Gastrocnemius medialis (tissue), 4 donors: Measurements from ENCODE around the gene USP6NL. TPM values are rescaled to one million over a fixed set of nuclear protein-coding genes. Genes with fewer than 3 reads are reported as not detected.

Experiments used
- ATAC-seq, 2 donors: fragments of 150-250 bp; one replicate each; pipeline ENCODE4 v1.9.1; 2016
- DNase-seq, 2 donors: peaks; one replicate each; pipeline ENCODE4 v3.0.0-alpha.2; 2019
- H3K27ac ChIP-seq, 4 donors: fragments of 200-600 bp; sonication (generic); 1 replicate in 1 of 4; 2 replicates in 3 of 4; pipeline ENCODE4 v1.5.1; 2016 to 2018; ENCODE audit warnings: mild to moderate bottlenecking in 2 of 4, moderate library complexity in 1 of 4
- H3K27me3 ChIP-seq, 3 donors: fragments of 200-600 bp; sonication (generic) in 2 of 3; 1 replicate in 1 of 3; 2 replicates in 2 of 3; pipeline versions ENCODE4 v1.5.1 to v1.6.0; 2016 to 2019; ENCODE audit warnings: mild to moderate bottlenecking in 1 of 3, moderate library complexity in 1 of 3
- H3K36me3 ChIP-seq, 2 donors: fragments of 200-600 bp; sonication (generic) in 1 of 2; one replicate each; pipeline ENCODE4 v1.5.1; 2017 to 2018
- H3K4me1 ChIP-seq, 2 donors: fragments of 200-600 bp; sonication (generic) in 1 of 2; one replicate each; pipeline ENCODE4 v1.5.1; 2016 to 2017; ENCODE audit warnings: mild to moderate bottlenecking in 2 of 2
- H3K4me3 ChIP-seq, 4 donors: fragments of 200-600 bp; sonication (generic) in 3 of 4; 1 replicate in 1 of 4; 2 replicates in 3 of 4; pipeline ENCODE4 v1.5.1; 2016 to 2019; ENCODE audit warnings: mild to moderate bottlenecking in 2 of 4
- H3K9me3 ChIP-seq, 3 donors: fragments of 200-600 bp; sonication (generic) in 2 of 3; 1 replicate in 1 of 3; 2 replicates in 2 of 3; pipeline ENCODE4 v1.5.1; 2016 to 2019
- POLR2A ChIP-seq, 2 donors: fragments of 450-650 bp; IDR thresholded peaks; one replicate each; pipeline ENCODE4 v1.6.1; 2017; ENCODE audit warnings: antibody characterized with exemption in 2 of 2, mild to moderate bottlenecking in 2 of 2, moderate library complexity in 2 of 2
- in situ Hi-C, 4 donors: fragments of 200-750 bp; cut with MboI; loops; one replicate each; pipeline versions ENCODE4 v1.15.0 to v1.8.0; 2017; ENCODE audit warnings: low sequenced_read_pairs in 4 of 4
- intact Hi-C: fragments of 100-400 bp; cut with DNase I; formaldehyde crosslinking; loops from one replicate; pipeline ENCODE4 v1.15.1; 2023; ENCODE audit warnings: low total_unique reads
- total RNA-seq, 4 donors: library from RNA; depleted of rRNA; stranded (reverse); fragments of >200 nt; gene quantifications; one replicate each; pipeline versions ENCODE4 v1.1.0 to v1.2.3, GENCODE V29; 2016
- TF ChIP-seq, protein P1 (sequence below), 5 experiments: fragments of 450-650 bp in 3 of 5; fragments of 200-600 bp in 2 of 5; sonication (generic) in 2 of 5; IDR thresholded peaks in 4 of 5; conservative IDR thresholded peaks in 1 of 5; 1 replicate in 4 of 5; 2 replicates in 1 of 5; pipeline ENCODE4 v1.5.1; 2016 to 2019; ENCODE audit warnings: antibody characterized with exemption in 5 of 5, mild to moderate bottlenecking in 3 of 5, moderate library complexity in 3 of 5

Gene USP6NL
- total RNA-seq, 4 donors from 2014 or later = 5.6 to 6.2 (median 5.9) TPM

DNA sequence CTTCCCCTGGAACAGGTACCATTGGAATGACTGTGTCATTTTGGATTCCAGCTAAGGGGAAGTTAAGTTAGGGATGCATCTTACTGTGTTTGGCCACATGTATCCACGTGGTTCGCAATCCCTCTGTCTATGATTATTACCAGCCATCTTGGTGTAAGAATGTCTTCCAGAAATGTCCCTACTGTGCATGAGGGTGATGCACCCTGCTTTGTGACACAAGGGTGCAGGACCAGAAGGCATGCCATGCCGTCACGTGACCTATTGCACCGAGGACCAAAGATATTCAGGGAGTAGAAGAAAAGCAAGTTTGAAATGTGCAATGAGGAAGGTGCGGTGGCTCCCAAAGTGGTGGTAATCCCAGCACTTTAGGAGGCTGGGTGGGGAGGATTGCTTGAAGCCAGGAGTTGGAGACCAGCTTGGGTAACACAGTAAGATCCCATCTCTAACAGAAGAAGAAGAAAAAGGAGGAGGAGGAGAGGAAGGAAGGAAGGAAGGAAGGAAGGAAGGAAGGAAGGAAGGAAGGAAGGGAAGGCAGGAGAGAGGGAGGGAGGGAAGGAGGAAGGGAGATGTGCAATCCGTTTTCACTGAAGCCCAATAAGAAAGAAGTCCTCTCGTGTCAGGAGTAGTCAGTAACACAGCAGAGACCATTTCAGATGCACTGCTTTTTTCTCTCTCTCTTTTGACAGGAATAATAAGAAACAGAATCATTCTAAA lies 42.5 kb upstream of the USP6NL start:
- no peak overlapping the region for H3K4me3 ChIP-seq
- intact Hi-C loops (no loop called here), in situ Hi-C loops (no loop called here)
- no peak overlapping the region for H3K27ac ChIP-seq
- H3K36me3 ChIP-seq = no peaks in the 10 kb centered on the region
- no peak for ATAC-seq
- TF ChIP-seq, protein P1, sequence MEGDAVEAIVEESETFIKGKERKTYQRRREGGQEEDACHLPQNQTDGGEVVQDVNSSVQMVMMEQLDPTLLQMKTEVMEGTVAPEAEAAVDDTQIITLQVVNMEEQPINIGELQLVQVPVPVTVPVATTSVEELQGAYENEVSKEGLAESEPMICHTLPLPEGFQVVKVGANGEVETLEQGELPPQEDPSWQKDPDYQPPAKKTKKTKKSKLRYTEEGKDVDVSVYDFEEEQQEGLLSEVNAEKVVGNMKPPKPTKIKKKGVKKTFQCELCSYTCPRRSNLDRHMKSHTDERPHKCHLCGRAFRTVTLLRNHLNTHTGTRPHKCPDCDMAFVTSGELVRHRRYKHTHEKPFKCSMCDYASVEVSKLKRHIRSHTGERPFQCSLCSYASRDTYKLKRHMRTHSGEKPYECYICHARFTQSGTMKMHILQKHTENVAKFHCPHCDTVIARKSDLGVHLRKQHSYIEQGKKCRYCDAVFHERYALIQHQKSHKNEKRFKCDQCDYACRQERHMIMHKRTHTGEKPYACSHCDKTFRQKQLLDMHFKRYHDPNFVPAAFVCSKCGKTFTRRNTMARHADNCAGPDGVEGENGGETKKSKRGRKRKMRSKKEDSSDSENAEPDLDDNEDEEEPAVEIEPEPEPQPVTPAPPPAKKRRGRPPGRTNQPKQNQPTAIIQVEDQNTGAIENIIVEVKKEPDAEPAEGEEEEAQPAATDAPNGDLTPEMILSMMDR (IDR thresholded peaks at IDR 0.05 in 4 of 5, conservative IDR thresholded peaks at IDR 0.05 in 1 of 5) = no peak
- TF ChIP-seq POLR2A (IDR thresholded peaks at IDR 0.05) = no peak
- H3K27me3 ChIP-seq = no peaks in the 10 kb centered on the region
- H3K4me1 ChIP-seq = no peaks in the 10 kb centered on the region
- no peak for DNase-seq
- H3K9me3 ChIP-seq = no peaks in the 10 kb centered on the region

DNA sequence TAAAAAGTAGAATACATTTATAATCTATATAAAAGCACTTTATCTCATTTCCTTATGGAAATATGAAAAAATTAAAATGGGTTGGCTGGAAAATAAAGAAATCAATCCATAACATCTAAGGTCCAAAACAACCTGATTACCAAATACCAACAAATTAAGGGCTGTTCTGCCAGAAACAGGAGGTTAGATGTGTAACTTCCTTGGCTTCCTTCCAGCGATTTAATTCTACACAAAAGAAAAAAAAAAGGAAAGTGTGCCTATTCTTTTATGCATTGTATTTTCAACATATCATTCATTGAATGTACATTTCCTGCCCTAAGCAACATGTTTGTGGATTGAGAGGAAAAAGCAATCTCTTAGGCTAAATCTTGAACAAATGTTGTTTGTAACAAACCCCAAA lies 36.2 kb upstream of the USP6NL start:
- H3K27me3 ChIP-seq = no peaks in the 10 kb centered on the region
- no peak for ATAC-seq
- intact Hi-C loops (no loop called here), in situ Hi-C loops (no loop called here)
- no peaks in the 10 kb centered on the region for H3K9me3 ChIP-seq
- no peak overlapping the region for H3K27ac ChIP-seq
- DNase-seq = no peak
- H3K36me3 ChIP-seq = no peaks in the 10 kb centered on the region
- TF ChIP-seq POLR2A (IDR thresholded peaks at IDR 0.05) = no peak
- TF ChIP-seq, protein P1 (IDR thresholded peaks at IDR 0.05 in 4 of 5, conservative IDR thresholded peaks at IDR 0.05 in 1 of 5) = no peak
- no peaks in the 10 kb centered on the region for H3K4me1 ChIP-seq
- H3K4me3 ChIP-seq = no peak overlapping the region

DNA sequence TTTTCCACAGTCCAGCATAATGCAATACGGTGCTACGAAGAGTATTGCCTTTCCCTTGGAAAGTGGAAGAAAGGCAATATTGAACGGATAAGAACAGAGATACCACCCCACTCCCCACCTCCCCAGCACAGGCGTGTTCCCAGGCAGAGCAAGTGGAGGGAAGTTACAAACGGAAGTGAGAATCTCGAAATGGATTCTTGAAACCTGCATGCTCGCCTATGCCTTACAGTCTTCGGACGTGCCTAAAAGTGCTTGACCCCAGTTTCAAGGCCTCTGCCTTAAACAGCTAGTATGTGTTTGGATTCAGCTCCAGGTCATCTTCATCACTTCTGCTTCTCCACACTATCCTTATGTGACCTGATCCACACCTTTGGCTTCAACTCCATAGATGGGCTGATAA lies 35.0 kb upstream of the USP6NL start:
- ATAC-seq = no peak
- Histone ChIP-seq H3K27ac (no peak overlapping the region), H3K9me3 (no peaks in the 10 kb centered on the region), H3K4me3 (no peak overlapping the region), H3K4me1 (no peaks in the 10 kb centered on the region), H3K36me3 (no peaks in the 10 kb centered on the region), H3K27me3 (no peaks in the 10 kb centered on the region)
- no peak for TF ChIP-seq POLR2A (IDR thresholded peaks at IDR 0.05)
- TF ChIP-seq, protein P1 (IDR thresholded peaks at IDR 0.05 in 4 of 5, conservative IDR thresholded peaks at IDR 0.05 in 1 of 5) = no peak
- intact Hi-C loops = no loop called here
- in situ Hi-C loops = no loop called here
- DNase-seq = no peak

DNA sequence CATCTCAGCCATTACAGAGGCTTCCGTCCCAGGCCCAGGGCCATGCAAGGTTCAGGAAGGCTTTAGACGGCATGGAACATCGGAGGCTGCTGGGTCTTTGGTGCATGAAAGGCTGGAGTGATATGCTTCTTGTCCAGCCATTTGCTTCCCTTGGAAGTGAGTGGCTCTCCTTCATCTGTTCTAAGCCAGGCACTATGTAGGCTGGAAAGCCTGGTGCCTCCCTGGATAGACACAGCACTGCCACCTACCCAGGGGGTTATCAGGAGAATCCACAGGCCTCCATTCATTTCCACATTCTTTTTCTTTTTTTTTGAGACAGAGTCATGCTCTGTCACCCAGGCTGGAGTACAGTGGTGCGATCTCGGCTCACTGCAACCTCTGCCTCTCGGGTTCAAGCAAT lies 31.6 kb upstream of the USP6NL start:
- in situ Hi-C loops = no loop called here
- Histone ChIP-seq H3K36me3 (no peaks in the 10 kb centered on the region), H3K27ac (no peak overlapping the region), H3K4me1 (no peaks in the 10 kb centered on the region), H3K27me3 (no peaks in the 10 kb centered on the region), H3K4me3 (no peak overlapping the region), H3K9me3 (no peaks in the 10 kb centered on the region)
- no peak for TF ChIP-seq POLR2A (IDR thresholded peaks at IDR 0.05)
- TF ChIP-seq, protein P1 (IDR thresholded peaks at IDR 0.05 in 4 of 5, conservative IDR thresholded peaks at IDR 0.05 in 1 of 5) = no peak
- ATAC-seq = no peak
- intact Hi-C loops = no loop called here
- DNase-seq = no peak

DNA sequence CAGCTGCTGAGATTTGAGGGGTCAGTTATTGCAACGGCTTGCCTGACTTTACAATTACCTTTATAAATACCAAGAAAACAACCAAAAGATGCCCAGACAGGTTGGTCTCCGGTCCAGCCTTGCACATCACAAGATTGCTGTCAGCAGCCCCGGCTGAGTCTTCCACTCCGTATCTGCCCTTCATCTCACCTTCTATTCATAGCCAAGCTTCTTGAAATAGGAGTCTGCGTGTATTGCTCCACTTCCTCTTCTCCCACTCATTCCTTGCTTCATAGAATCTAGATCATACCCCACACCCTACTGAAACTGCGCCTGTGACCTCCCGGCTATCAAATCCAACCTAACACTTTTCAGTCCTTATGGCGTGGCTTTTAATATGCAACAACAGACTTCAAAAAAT lies 31.1 kb upstream of the USP6NL start:
- intact Hi-C loops = no loop called here
- H3K9me3 ChIP-seq = no peaks in the 10 kb centered on the region
- H3K4me1 ChIP-seq = no peaks in the 10 kb centered on the region
- DNase-seq (no peak), ATAC-seq (no peak)
- no peak overlapping the region for H3K27ac ChIP-seq
- H3K27me3 ChIP-seq = no peaks in the 10 kb centered on the region
- in situ Hi-C loops = no loop called here
- no peak overlapping the region for H3K4me3 ChIP-seq
- H3K36me3 ChIP-seq = no peaks in the 10 kb centered on the region
- TF ChIP-seq POLR2A (IDR thresholded peaks at IDR 0.05) = no peak
- TF ChIP-seq, protein P1 (IDR thresholded peaks at IDR 0.05 in 4 of 5, conservative IDR thresholded peaks at IDR 0.05 in 1 of 5) = no peak
